ENCODE measurements around the gene ASCC3.
"Not testable (repeated sequence)": the region's sequence is repeated elsewhere in the genome, so short reads cannot be mapped to it uniquely, and the experiment has no call there.

ASCC3 gene

DNA sequence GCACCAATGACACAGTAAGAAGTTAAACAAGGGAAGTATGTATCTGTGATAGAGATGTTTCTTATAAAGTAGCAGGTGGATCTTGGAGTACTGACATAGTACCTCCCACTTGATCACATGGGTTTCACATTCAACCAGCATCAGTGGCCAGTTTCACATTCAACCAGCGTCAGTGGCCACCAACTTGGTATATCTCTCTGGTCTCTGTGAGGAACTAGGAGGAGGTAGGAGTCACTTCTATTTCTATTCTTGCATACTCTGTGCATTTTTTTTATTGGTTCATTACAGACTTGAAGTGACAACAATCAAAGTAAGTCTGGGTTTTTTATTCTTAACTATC is 216.1 kb downstream of the ASCC3 start:
- POLR2A ChIA-PET (ENCODE audit: low non-redundant PET): no interaction called here
- DNase-seq (ENCODE audit: low spot score): no peak
- TF ChIP-seq, protein P1, sequence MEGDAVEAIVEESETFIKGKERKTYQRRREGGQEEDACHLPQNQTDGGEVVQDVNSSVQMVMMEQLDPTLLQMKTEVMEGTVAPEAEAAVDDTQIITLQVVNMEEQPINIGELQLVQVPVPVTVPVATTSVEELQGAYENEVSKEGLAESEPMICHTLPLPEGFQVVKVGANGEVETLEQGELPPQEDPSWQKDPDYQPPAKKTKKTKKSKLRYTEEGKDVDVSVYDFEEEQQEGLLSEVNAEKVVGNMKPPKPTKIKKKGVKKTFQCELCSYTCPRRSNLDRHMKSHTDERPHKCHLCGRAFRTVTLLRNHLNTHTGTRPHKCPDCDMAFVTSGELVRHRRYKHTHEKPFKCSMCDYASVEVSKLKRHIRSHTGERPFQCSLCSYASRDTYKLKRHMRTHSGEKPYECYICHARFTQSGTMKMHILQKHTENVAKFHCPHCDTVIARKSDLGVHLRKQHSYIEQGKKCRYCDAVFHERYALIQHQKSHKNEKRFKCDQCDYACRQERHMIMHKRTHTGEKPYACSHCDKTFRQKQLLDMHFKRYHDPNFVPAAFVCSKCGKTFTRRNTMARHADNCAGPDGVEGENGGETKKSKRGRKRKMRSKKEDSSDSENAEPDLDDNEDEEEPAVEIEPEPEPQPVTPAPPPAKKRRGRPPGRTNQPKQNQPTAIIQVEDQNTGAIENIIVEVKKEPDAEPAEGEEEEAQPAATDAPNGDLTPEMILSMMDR (conservative IDR thresholded peaks at IDR 0.05; ENCODE audit: low read depth): no peak
- CTCF ChIA-PET: interaction anchor here (0.6 to 1.1 kb wide), 4 partner anchors 13 to 484 kb away, joined by 3 read pairs; no protein-coding TSS in a partner anchor
- no peak overlapping the region for H3K27ac ChIP-seq

DNA sequence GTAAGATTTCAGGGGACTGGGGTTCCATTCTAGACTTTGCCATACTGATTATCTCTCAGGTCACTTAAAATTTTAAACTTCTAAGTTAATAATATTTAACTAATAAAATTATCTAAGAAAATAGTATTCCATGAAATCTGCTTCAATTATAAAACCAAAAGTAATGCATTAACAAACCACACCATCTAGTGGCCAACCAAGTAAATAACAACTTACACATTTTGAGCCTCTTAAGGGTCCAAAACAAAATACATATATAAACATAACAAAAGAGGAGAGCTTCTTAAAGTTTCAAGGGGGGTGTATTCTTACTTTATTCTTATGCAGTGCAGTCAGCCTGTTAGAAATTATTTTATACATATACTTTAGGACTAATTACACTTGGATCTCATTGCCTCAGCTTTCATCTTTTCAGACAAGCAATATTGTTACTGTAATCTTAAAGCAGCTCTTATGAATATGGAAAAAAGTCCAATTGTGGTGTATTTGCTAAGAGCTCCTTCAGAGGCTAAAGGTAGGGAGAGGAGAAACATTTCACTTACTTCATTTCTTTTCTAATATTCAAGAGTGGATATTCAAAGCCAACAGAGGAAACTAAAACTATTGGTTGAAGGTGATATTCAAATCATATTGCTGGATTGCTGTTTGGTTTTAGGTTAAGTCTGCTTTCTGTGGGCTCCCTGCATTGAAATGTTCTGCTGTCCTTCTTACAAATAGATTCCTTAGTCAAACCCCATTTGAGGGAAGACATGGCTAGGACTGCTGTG is 216.7 kb downstream of the ASCC3 start:
- peak; percentile 12 for DNase-seq (ENCODE audit: low spot score)
- ChIA-PET CTCF (interaction anchor here (0.6 to 1.1 kb wide), 6 partner anchors 13 to 484 kb away, joined by 3 read pairs; no protein-coding TSS in a partner anchor), POLR2A (ENCODE audit: low non-redundant PET) (no interaction called here)
- TF ChIP-seq, protein P1 (conservative IDR thresholded peaks at IDR 0.05; ENCODE audit: low read depth): peak; percentile 77
- no peak overlapping the region for H3K27ac ChIP-seq

DNA sequence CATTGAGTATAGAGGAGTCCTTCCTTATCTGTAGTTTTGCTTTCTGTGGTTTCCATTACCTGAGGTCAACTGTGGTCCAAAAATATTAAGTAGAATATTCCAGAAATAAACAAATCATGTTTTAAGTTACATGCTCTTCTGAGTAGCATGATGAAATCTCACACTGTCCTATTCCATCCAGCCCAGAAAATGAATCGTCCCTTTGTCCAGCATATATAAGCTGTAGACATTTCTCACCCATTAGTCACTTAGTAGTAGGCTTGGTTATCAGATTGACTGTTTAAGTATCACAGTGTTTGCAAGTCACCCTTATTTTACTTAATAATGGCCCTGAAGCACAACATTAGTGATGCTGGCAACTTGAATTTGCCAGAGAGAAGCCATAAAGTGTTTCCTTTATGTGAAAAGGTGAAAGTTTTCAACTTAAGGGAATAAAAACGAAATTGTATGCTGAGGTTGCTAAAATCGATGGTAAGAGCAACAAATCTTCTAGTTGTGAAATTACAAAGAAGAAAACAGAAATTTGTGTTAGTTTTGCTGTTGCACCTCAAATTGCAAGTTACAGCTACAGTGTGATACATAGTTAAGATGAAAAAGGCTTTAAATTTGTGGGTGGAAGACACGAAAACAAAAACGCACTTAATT is 217.8 kb downstream of the ASCC3 start:
- ChIA-PET CTCF (interaction anchor here (0.7 to 0.8 kb wide), 2 partner anchors 13 to 163 kb away, joined by 3 read pairs; no protein-coding TSS in a partner anchor), POLR2A (ENCODE audit: low non-redundant PET) (no interaction called here)
- no peak for DNase-seq (ENCODE audit: low spot score)

DNA sequence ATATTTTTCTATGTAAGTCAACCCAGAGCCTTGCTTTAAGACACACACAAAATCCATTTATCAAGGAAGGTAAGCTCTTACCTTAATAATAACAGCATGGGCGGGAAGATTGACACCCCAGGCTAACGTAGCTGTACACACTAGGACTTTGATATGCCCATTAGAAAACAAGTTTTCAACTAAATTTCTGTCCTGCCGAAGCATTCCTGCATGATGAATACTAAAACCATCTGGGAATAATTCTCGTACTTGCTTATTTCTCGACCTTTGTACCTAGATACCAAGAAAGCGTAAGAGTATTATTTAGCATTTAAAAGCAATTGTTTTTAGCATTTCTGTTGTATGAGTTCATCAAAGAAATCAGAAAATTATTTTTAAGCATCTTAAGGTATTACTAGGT is 218.9 kb downstream of the ASCC3 start:
- POLR2A ChIA-PET (ENCODE audit: low non-redundant PET): no interaction called here
- TF ChIP-seq, protein P1 (conservative IDR thresholded peaks at IDR 0.05; ENCODE audit: low read depth): no peak
- DNase-seq (ENCODE audit: low spot score): no peak
- CTCF ChIA-PET: no interaction called here
- no peak overlapping the region for H3K27ac ChIP-seq

More for the DNA sequence above, 217.8 kb downstream of the ASCC3 start:
- H3K27ac ChIP-seq: no peak overlapping the region
- TF ChIP-seq, protein P1 (conservative IDR thresholded peaks at IDR 0.05; ENCODE audit: low read depth): no peak

DNA sequence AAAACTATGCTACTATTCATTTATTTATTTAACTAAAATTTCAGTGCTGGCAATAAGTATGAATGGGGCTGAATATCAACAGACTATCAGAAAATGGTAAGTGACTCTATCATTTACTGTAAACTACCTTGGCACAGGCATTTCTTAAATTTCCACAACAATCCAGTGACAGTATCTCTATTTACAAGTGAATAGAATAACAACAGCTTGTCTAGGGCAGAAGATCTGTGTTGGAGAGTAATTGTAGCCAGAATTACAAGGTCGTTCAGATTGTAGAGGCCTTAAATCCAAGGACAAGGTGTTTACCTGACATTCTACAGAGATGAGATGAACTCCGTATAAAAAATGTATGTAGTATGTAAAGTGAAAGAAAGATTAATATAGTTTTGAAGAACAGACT is 222.6 kb downstream of the ASCC3 start:
- H3K27ac ChIP-seq: no peak overlapping the region
- TF ChIP-seq, protein P1 (conservative IDR thresholded peaks at IDR 0.05; ENCODE audit: low read depth): no peak
- ChIA-PET POLR2A (ENCODE audit: low non-redundant PET) (no interaction called here), CTCF (interaction anchor here (0.5 to 0.6 kb wide), 2 partner anchors 32 to 105 kb away, joined by 3 read pairs; no protein-coding TSS in a partner anchor)
- DNase-seq (ENCODE audit: low spot score): no peak

DNA sequence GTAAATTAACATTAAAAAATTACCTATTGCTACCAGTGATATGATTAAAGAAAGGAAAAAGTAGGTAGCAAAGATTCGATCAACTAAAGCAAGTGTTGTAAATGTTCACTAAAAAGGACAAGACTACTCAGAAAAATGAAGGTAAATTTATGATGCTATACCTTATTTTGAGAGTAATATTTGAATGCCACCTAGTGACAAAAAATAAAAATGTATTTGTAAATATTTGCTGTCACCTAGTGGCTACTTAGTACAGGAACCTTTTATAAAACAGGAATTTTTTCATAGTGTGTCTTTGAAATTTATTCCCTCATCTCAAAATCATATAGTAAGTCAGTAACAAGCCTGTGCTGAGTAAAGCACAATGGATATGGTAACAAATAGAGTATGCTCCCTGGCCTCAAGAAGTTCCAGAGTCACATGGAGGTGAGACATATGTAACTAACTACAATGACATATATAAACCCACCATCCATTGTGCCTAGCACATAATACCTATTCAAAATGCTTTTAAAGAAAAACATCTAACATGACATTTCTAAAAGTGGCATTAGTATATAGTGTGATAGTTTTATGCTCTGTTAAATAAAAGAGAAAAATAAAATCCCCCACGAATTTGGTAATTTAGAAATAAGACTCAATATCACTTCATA is 223.3 kb downstream of the ASCC3 start:
- DNase-seq (ENCODE audit: low spot score): no peak
- ChIA-PET POLR2A (ENCODE audit: low non-redundant PET) (no interaction called here), CTCF (interaction anchor here (0.5 to 1.1 kb wide), 5 partner anchors 11 to 707 kb away, joined by 3 to 19 read pairs (median 4); no protein-coding TSS in a partner anchor)
- TF ChIP-seq, protein P1 (conservative IDR thresholded peaks at IDR 0.05; ENCODE audit: low read depth): peak; percentile 74
- H3K27ac ChIP-seq: no peak overlapping the region

DNA sequence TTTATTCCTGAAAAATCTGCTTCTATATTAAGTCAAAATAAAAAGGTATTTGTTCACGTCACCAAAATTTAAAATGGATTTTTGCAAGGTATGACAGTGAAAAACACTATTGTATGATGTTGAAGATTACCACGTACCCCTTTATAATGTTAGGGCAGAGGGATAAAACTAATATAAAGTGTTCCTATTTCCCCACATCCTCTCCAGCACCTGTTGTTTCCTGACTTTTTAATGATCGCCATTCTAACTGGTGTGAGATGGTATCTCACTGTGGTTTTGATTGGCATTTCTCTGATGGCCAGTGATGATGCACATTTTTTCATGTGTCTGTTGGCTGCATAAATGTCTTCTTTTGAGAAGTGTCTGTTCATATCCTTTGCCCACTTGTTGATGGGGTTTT is 240.0 kb downstream of the ASCC3 start:
- H3K27ac ChIP-seq; CTCF ChIA-PET; DNase-seq (ENCODE audit: low spot score); POLR2A ChIA-PET (ENCODE audit: low non-redundant PET): not testable (repeated sequence)
